IPS DF 6.9 (cell line): ENCODE data around the gene XPO4.

ENCODE experiments used
- DNase-seq: peaks from one replicate; pipeline ENCODE4 v3.0.0-alpha.2; 2013; ENCODE audit warnings: low read depth, low spot score
- H3K27ac ChIP-seq: one replicate; pipeline ENCODE4 v1.5.1; 2013; ENCODE audit warnings: low read length, control low read depth
- H3K27me3 ChIP-seq: 2 replicates; pipeline ENCODE4 v1.6.1; 2013; ENCODE audit warnings: mild to moderate bottlenecking, low read length; ENCODE audit not compliant: control insufficient read depth, insufficient read depth
- H3K36me3 ChIP-seq: 2 replicates; pipeline ENCODE4 v1.6.1; 2013; ENCODE audit warnings: low read length; ENCODE audit not compliant: control insufficient read depth, insufficient read depth
- H3K4me1 ChIP-seq: 2 replicates; pipeline ENCODE4 v1.6.1; 2013; ENCODE audit warnings: low read length; ENCODE audit not compliant: control insufficient read depth, insufficient read depth
- H3K4me3 ChIP-seq: 2 replicates; pipeline ENCODE4 v1.5.1; 2013; ENCODE audit warnings: mild to moderate bottlenecking, low read length
- H3K9me3 ChIP-seq: 2 replicates; pipeline ENCODE4 v1.6.1; 2013; ENCODE audit warnings: low read length, inconsistent platforms; ENCODE audit not compliant: control insufficient read depth, insufficient read depth
- WGBS: extraction: QIAGEN DNeasy Blood & Tissue Kit; methylation state at CpG from one replicate; pipeline ENCODE4 v1.1.7; 2013; ENCODE audit warnings: mixed read lengths, missing lambda C conversion rate; ENCODE audit not compliant: insufficient read length, insufficient coverage; 5-methylcytosine and 5-hydroxymethylcytosine counted together

The XPO4 gene

GRCh38 chr13:20738616-20739015 is 163.9 kb downstream of the XPO4 start:
- Histone ChIP-seq H3K27me3 (no peaks in the 10 kb centered on the region), H3K4me1 (no peaks in the 10 kb centered on the region; the same call in 1 of the 2 replicates), H3K4me3 (no peak overlapping the region), H3K9me3 (peaks cover 2% of the 10 kb centered on the region; the same call in 1 of the 2 replicates), H3K36me3 (no peaks in the 10 kb centered on the region), H3K27ac (no peak overlapping the region)
- no CpG with 5 or more reads among the region's 6 CpGs for WGBS
- no peak for DNase-seq

DNA sequence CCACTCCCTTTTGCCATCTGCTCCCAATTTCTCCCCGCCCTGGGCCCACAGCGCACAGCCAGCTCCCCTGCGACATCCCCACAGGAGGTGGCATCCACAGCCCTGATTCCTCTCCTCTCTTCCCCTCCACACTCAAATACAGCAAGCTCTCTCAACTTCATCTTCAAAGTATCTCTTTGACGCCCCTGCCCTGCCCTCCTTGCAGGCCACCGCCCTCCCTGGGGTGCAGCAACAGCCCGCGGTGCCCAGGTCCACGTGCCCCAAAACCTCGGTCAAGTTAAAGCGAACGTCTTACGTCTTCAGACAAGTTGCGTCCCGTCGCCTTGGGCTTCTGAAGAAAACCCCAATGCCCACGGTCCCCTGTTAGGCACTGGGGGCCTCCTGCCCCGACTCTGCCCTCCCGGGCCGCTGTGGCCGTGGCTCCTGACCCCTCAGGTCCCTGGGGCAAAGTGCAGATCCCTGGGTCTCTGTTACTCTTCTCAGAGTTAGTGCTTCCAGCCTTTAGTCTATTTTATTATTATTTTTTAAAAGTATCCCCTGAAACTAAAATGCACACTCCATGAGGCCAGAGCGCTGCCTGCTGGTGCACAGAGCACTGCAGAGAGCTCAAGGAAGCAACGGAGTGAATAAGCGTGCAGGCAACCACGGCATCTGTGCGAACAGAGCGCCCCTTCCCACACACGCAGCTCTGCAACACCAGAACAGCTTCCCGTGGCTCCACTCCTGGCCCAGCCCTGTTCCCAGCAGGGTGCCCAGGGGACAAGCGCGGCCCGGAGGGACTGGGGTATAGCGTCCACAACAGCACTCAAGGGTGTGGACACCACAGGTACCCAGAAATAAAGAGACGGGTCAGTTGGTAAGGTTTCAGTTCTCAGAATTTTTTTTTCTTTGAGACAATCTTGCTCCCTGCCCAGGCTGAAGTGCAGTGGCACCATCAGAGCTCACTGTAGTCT is 172.6 kb downstream of the XPO4 start:
- Histone ChIP-seq H3K9me3 (no peaks in the 10 kb centered on the region), H3K27ac (no peak overlapping the region), H3K27me3 (no peaks in the 10 kb centered on the region), H3K36me3 (no peaks in the 10 kb centered on the region), H3K4me3 (no peak overlapping the region), H3K4me1 (no peaks in the 10 kb centered on the region)
- WGBS = no CpG with 5 or more reads among the region's 33 CpGs
- no peak for DNase-seq

GRCh38 chr13:20728579-20729311 is 173.8 kb downstream of the XPO4 start:
- Histone ChIP-seq H3K36me3 (no peaks in the 10 kb centered on the region), H3K4me3 (no peak overlapping the region), H3K4me1 (no peaks in the 10 kb centered on the region), H3K27ac (no peak overlapping the region), H3K9me3 (no peaks in the 10 kb centered on the region), H3K27me3 (no peaks in the 10 kb centered on the region)
- DNase-seq = no peak
- no CpG with 5 or more reads among the region's 14 CpGs for WGBS

- no peak for DNase-seq
- Histone ChIP-seq H3K27ac (no peak overlapping the region), H3K9me3 (no peaks in the 10 kb centered on the region), H3K4me1 (no peaks in the 10 kb centered on the region), H3K36me3 (no peaks in the 10 kb centered on the region), H3K27me3 (no peaks in the 10 kb centered on the region), H3K4me3 (no peak overlapping the region)
- no CpG with 5 or more reads among the region's 6 CpGs for WGBS
Measured at GRCh38 chr13:20727856-20728255, 174.7 kb downstream of the XPO4 start.
